ENCODE measurements around the gene CENPC. TPM values are rescaled to one million over a fixed set of nuclear protein-coding genes. Genes with fewer than 3 reads are reported as not detected.

The CENPC gene
- total RNA-seq, 2 experiments from 2014 or later = 115 to 116 TPM

- no peak overlapping the region for H3K27ac Mint-ChIP-seq
- H3K9me3 Mint-ChIP-seq = no peaks in the 10 kb centered on the region
- H3K36me3 Mint-ChIP-seq (ENCODE audit: low read depth) = peaks cover 74% of the 10 kb centered on the region
- no peaks in the 10 kb centered on the region for H3K27me3 ChIP-seq (ENCODE audit: control insufficient read depth in 1 of 2, insufficient read depth in 2 of 2, low read length in 2 of 2)
- no peaks in the 10 kb centered on the region for H3K4me1 ChIP-seq (ENCODE audit: insufficient read depth, low read length)
- H3K9me3 ChIP-seq (ENCODE audit: control insufficient read depth in 1 of 2, insufficient read depth in 1 of 2, low read length in 2 of 2) = no peaks in the 10 kb centered on the region
- ChIA-PET CTCF (no interaction called here), POLR2A (no interaction called here)
- no peak for ATAC-seq (ENCODE audit: poor library complexity)
- peaks cover 5% of the 10 kb centered on the region for H3K4me1 Mint-ChIP-seq (ENCODE audit: low read depth)
- H3K4me3 Mint-ChIP-seq = no peak overlapping the region
- no peak for TF ChIP-seq CTCF (IDR thresholded peaks at IDR 0.05)
- H3K27ac ChIP-seq (ENCODE audit: low read depth in 1 of 2, low read length in 2 of 2) = no peak overlapping the region
- no peak overlapping the region for H3K4me3 ChIP-seq (ENCODE audit: low read length)
- DNase-seq = no peak
- H3K27me3 Mint-ChIP-seq = no peaks in the 10 kb centered on the region
- intact Hi-C loops (cut with DNase I, micrococcal nuclease) = no loop called here
- H3K36me3 ChIP-seq (ENCODE audit: insufficient read depth, low read length) = peaks cover 22% of the 10 kb centered on the region
Observed at GRCh38 chr4:67465763-67466052, 79.6 kb downstream of the CENPC start.

GRCh38 chr4:67465032-67465762, 80.1 kb downstream of the CENPC start:
- no peaks in the 10 kb centered on the region for H3K27me3 Mint-ChIP-seq
- CTCF ChIA-PET = no interaction called here
- POLR2A ChIA-PET = no interaction called here
- Histone ChIP-seq H3K36me3 (ENCODE audit: insufficient read depth, low read length) (peaks cover 19% of the 10 kb centered on the region), H3K4me3 (ENCODE audit: low read length) (no peak overlapping the region), H3K27me3 (ENCODE audit: control insufficient read depth in 1 of 2, insufficient read depth in 2 of 2, low read length in 2 of 2) (no peaks in the 10 kb centered on the region), H3K9me3 (ENCODE audit: control insufficient read depth in 1 of 2, insufficient read depth in 1 of 2, low read length in 2 of 2) (no peaks in the 10 kb centered on the region), H3K27ac (ENCODE audit: low read depth in 1 of 2, low read length in 2 of 2) (no peak overlapping the region), H3K4me1 (ENCODE audit: insufficient read depth, low read length) (no peaks in the 10 kb centered on the region)
- ATAC-seq (ENCODE audit: poor library complexity) (no peak), DNase-seq (no peak)
- H3K4me3 Mint-ChIP-seq = no peak overlapping the region
- no peaks in the 10 kb centered on the region for H3K9me3 Mint-ChIP-seq
- peaks cover 76% of the 10 kb centered on the region for H3K36me3 Mint-ChIP-seq (ENCODE audit: low read depth)
- H3K27ac Mint-ChIP-seq = no peak overlapping the region
- H3K4me1 Mint-ChIP-seq (ENCODE audit: low read depth) = peaks cover 5% of the 10 kb centered on the region
- no peak for TF ChIP-seq CTCF (IDR thresholded peaks at IDR 0.05)
- intact Hi-C loops (cut with DNase I, micrococcal nuclease) = no loop called here

DNA sequence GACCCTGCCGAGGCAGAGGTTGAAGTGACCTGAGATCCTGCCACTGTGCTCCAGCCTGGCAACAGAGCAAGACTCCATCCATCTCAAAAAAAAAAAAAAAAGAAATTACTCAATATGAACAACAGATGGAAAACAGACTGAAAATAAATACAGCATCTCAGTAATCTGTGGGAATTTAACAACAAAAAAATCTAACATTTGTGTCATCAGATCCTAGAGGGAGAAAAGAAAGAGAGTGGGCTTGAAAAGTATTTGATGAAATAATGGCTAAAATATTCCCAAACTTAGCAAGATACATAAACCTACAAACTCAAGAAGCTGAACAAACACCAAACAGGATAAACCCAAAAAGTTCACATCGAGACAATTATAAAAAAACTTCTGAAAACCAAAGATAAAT, 84.7 kb downstream of the CENPC start:
- Histone ChIP-seq H3K27ac (ENCODE audit: low read depth in 1 of 2, low read length in 2 of 2) (no peak overlapping the region), H3K36me3 (ENCODE audit: insufficient read depth, low read length) (peaks cover 5% of the 10 kb centered on the region), H3K4me3 (ENCODE audit: low read length) (no peak overlapping the region), H3K9me3 (ENCODE audit: control insufficient read depth in 1 of 2, insufficient read depth in 1 of 2, low read length in 2 of 2) (no peaks in the 10 kb centered on the region), H3K4me1 (ENCODE audit: insufficient read depth, low read length) (no peaks in the 10 kb centered on the region), H3K27me3 (ENCODE audit: control insufficient read depth in 1 of 2, insufficient read depth in 2 of 2, low read length in 2 of 2) (no peaks in the 10 kb centered on the region)
- CTCF ChIA-PET = no interaction called here
- H3K36me3 Mint-ChIP-seq (ENCODE audit: low read depth) = peaks cover 80% of the 10 kb centered on the region
- no peaks in the 10 kb centered on the region for H3K9me3 Mint-ChIP-seq
- H3K27me3 Mint-ChIP-seq = no peaks in the 10 kb centered on the region
- ATAC-seq (ENCODE audit: poor library complexity) (no peak), DNase-seq (no peak)
- H3K4me3 Mint-ChIP-seq = no peak overlapping the region
- TF ChIP-seq CTCF (IDR thresholded peaks at IDR 0.05) = no peak
- H3K27ac Mint-ChIP-seq = no peak overlapping the region
- POLR2A ChIA-PET = no interaction called here
- intact Hi-C loops (cut with DNase I, micrococcal nuclease) = no loop called here
- H3K4me1 Mint-ChIP-seq (ENCODE audit: low read depth) = peaks cover 5% of the 10 kb centered on the region

Data from CD4-positive, alpha-beta T cell (primary cell).